H9 (cell line): ENCODE results near the gene ELOVL6. TPM values are rescaled to one million over a fixed set of nuclear protein-coding genes. Genes with fewer than 3 reads are reported as not detected.

ENCODE experiments used
- DNase-seq: peaks from one replicate; pipeline ENCODE4 v3.0.0-alpha.2; 2017
- H2AFZ ChIP-seq: one replicate; pipeline ENCODE4 v1.6.1; 2013; ENCODE audit warnings: mild to moderate bottlenecking, low read length, control low read depth, moderate library complexity
- H2AK5ac ChIP-seq: 2 replicates; pipeline ENCODE4 v1.6.1; 2013; ENCODE audit warnings: low read length, control low read depth, mixed read lengths; ENCODE audit not compliant: insufficient read length
- H2BK120ac ChIP-seq: one replicate; pipeline ENCODE4 v1.6.1; 2013; ENCODE audit warnings: low read depth, mild to moderate bottlenecking, low read length, control low read depth, inconsistent platforms; ENCODE audit not compliant: poor library complexity, severe bottlenecking
- H2BK12ac ChIP-seq: 2 replicates; pipeline ENCODE4 v1.6.1; 2013; ENCODE audit warnings: low read length, control low read depth, mixed read lengths, low read depth; ENCODE audit not compliant: insufficient read length
- H2BK15ac ChIP-seq: 2 replicates; pipeline ENCODE4 v1.6.1; 2013; ENCODE audit warnings: low read depth, low read length, control low read depth
- H2BK20ac ChIP-seq: one replicate; pipeline ENCODE4 v1.6.1; 2013; ENCODE audit warnings: low read depth, mild to moderate bottlenecking, low read length, control low read depth, inconsistent platforms; ENCODE audit not compliant: poor library complexity, severe bottlenecking
- H2BK5ac ChIP-seq: 2 replicates; pipeline ENCODE4 v1.6.1; 2013; ENCODE audit warnings: low read length, control low read depth, mixed read lengths; ENCODE audit not compliant: insufficient read length
- H3K14ac ChIP-seq: 2 replicates; pipeline ENCODE4 v1.6.1; 2013; ENCODE audit warnings: low read length, control low read depth; ENCODE audit not compliant: insufficient read depth
- H3K18ac ChIP-seq: 2 replicates; pipeline ENCODE4 v1.6.1; 2013; ENCODE audit warnings: low read depth, mild to moderate bottlenecking, mixed read lengths, low read length, control low read depth; ENCODE audit not compliant: insufficient read length
- H3K23ac ChIP-seq: 2 replicates; pipeline ENCODE4 v1.6.1; 2013; ENCODE audit warnings: low read length, control low read depth, mixed read lengths, low read depth; ENCODE audit not compliant: insufficient read length
- H3K23me2 ChIP-seq: 2 replicates; pipeline ENCODE4 v1.6.1; 2013; ENCODE audit warnings: low read depth, mild to moderate bottlenecking, mixed read lengths, low read length, control low read depth; ENCODE audit not compliant: insufficient read length, poor library complexity, severe bottlenecking
- H3K27ac ChIP-seq: 2 replicates; pipeline ENCODE4 v1.5.1; 2013; ENCODE audit warnings: low read length, control low read depth, mixed read lengths, low read depth; ENCODE audit not compliant: insufficient read length
- H3K27me3 ChIP-seq: 2 replicates; pipeline ENCODE4 v1.6.1; 2013; ENCODE audit warnings: low read length, control low read depth, inconsistent platforms; ENCODE audit not compliant: insufficient read depth
- H3K4ac ChIP-seq: 2 replicates; pipeline ENCODE4 v1.6.1; 2013; ENCODE audit warnings: low read depth, mild to moderate bottlenecking, control low read depth, inconsistent platforms, low read length, moderate library complexity
- H3K4me1 ChIP-seq: 2 replicates; pipeline ENCODE4 v1.6.1; 2013; ENCODE audit warnings: low read length, control low read depth, inconsistent platforms; ENCODE audit not compliant: insufficient read depth
- H3K4me2 ChIP-seq: 2 replicates; pipeline ENCODE4 v1.6.1; 2013; ENCODE audit warnings: low read length, control low read depth, mixed read lengths; ENCODE audit not compliant: insufficient read length, insufficient read depth
- H3K56ac ChIP-seq: 2 replicates; pipeline ENCODE4 v1.6.1; 2013; ENCODE audit warnings: low read depth, mild to moderate bottlenecking, mixed read lengths, low read length, control low read depth; ENCODE audit not compliant: insufficient read length
- H3K79me1 ChIP-seq: 2 replicates; pipeline ENCODE4 v1.6.1; 2013; ENCODE audit warnings: low read depth, mild to moderate bottlenecking, moderate library complexity, low read length, control low read depth, inconsistent platforms; ENCODE audit not compliant: insufficient read depth, poor library complexity, severe bottlenecking
- H3K79me2 ChIP-seq: 2 replicates; pipeline ENCODE4 v1.6.1; 2013; ENCODE audit warnings: low read length, control low read depth, inconsistent platforms; ENCODE audit not compliant: insufficient read depth
- H3K9ac ChIP-seq: 2 replicates; pipeline ENCODE4 v1.6.1; 2013; ENCODE audit warnings: low read length, control low read depth, mixed read lengths; ENCODE audit not compliant: insufficient read length; ENCODE audit errors: extremely low read depth
- H3K9me3 ChIP-seq: one replicate; pipeline ENCODE4 v1.6.1; 2013; ENCODE audit warnings: low read depth, low read length, inconsistent platforms; ENCODE audit not compliant: control insufficient read depth
- H3T11ph ChIP-seq: one replicate; pipeline ENCODE4 v1.6.1; 2013; ENCODE audit warnings: mild to moderate bottlenecking, low read length, control low read depth, inconsistent platforms
- H4K20me1 ChIP-seq: one replicate; pipeline ENCODE4 v1.6.1; 2013; ENCODE audit not compliant: control insufficient read depth, insufficient read length, insufficient read depth
- H4K5ac ChIP-seq: 2 replicates; pipeline ENCODE4 v1.6.1; 2013; ENCODE audit warnings: low read depth, mild to moderate bottlenecking, mixed read lengths, low read length, control low read depth; ENCODE audit not compliant: insufficient read length
- H4K8ac ChIP-seq: replicated peaks from 2 replicates; pipeline ENCODE4 v1.6.1; 2013; ENCODE audit warnings: low read length, control low read depth, mixed read lengths, low read depth; ENCODE audit not compliant: insufficient read length
- H4K91ac ChIP-seq: 2 replicates; pipeline ENCODE4 v1.6.1; 2013; ENCODE audit warnings: low read depth, mild to moderate bottlenecking, moderate library complexity, mixed read lengths, low read length, control low read depth; ENCODE audit not compliant: insufficient read length
- H3K27ac Mint-ChIP-seq, 3 experiments: 2 replicates in 2 of 3; 3 replicates in 1 of 3; pipeline ENCODE4 v1.8.0; 2020 to 2021; ENCODE audit warnings: mixed read lengths in 3 of 3, mild to moderate bottlenecking in 1 of 3, moderate library complexity in 1 of 3
- H3K27me3 Mint-ChIP-seq: 2 replicates; pipeline ENCODE4 v1.8.0; 2021; ENCODE audit warnings: low read depth, mild to moderate bottlenecking, moderate library complexity, mixed read lengths
- H3K36me3 Mint-ChIP-seq, 3 experiments: 2 replicates in 2 of 3; 3 replicates in 1 of 3; pipeline ENCODE4 v1.8.0; 2020 to 2021; ENCODE audit warnings: low read depth in 3 of 3, mixed read lengths in 3 of 3; ENCODE audit not compliant: insufficient read depth in 1 of 3
- H3K4me1 Mint-ChIP-seq, 2 experiments: 2 replicates each; pipeline ENCODE4 v1.8.0; 2020; ENCODE audit warnings: mixed read lengths in 2 of 2
- H3K4me3 Mint-ChIP-seq, 2 experiments: 2 replicates in 1 of 2; 3 replicates in 1 of 2; pipeline ENCODE4 v1.8.0; 2020 to 2021; ENCODE audit warnings: mild to moderate bottlenecking in 2 of 2, mixed read lengths in 2 of 2, moderate library complexity in 1 of 2
- H3K9me3 Mint-ChIP-seq, 2 experiments: 2 replicates in 1 of 2; 3 replicates in 1 of 2; pipeline ENCODE4 v1.8.0; 2020; ENCODE audit warnings: mild to moderate bottlenecking in 2 of 2, mixed read lengths in 2 of 2, moderate library complexity in 1 of 2
- WGBS: extraction: QIAGEN DNeasy Blood & Tissue Kit; methylation state at CpG from one replicate; pipeline ENCODE4 v1.1.7; 2013; ENCODE audit warnings: missing lambda C conversion rate, low lambda C conversion rate, mixed read lengths; ENCODE audit not compliant: insufficient read length; ENCODE audit errors: extremely low coverage; 5-methylcytosine and 5-hydroxymethylcytosine counted together
- total RNA-seq: library from RNA; stranded (reverse); gene quantifications from 2 replicates; pipeline ENCODE4 v1.2.1, GENCODE V29; 2021
- TF ChIP-seq, protein P1 (sequence below): fragments of 200-600 bp; sonication (generic); conservative IDR thresholded peaks from 3 replicates; pipeline ENCODE4 v1.8.0; 2021; ENCODE audit warnings: antibody characterized with exemption, mild to moderate bottlenecking

ELOVL6 gene
- total RNA-seq, 1 experiment from 2014 or later = 64.6 TPM

DNA sequence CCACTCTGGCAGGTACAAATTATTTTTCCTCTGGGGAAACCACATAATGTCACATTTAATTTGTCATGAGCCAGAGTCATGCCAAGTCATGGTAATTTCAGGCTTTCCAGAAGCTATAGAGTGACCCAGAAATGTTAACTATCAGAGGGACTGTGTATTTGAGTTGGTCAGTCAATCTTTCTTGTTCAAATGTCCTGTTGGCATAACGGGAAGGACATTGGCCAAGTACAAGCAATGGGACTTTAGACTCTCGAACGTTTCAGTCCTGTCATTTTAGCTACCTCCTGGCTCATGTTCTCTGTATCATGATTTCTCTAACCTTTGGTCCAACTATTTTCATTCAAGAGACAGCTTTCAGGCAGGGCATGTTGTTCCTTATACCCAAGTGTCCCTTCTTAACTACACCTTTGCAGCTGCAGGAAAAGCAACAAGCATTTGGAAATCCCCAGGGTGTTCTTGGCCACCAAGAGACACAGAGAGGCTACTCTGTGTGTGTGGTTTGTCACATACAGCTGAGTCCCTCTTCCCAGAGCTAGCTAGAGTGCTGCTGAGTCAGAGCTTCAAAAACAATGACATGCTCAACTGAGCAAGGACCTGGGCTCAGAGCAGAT lies 143.2 kb downstream of the ELOVL6 start:
- no peak overlapping the region for H2BK12ac ChIP-seq
- Mint-ChIP-seq H3K4me1 (peaks cover 9 to 10% of the 10 kb centered on the region in 2 experiments), H3K9me3 (no peaks in the 10 kb centered on the region), H3K4me3 (no peak overlapping the region), H3K27me3 (no peaks in the 10 kb centered on the region), H3K27ac (peak overlapping the region; percentile 55 to 79 (median 59); a peak in 4 of 7 replicates), H3K36me3 (peaks cover 9 to 39% (median 21%) of the 10 kb centered on the region in 3 experiments)
- no CpG with 5 or more reads among the region's 3 CpGs for WGBS
- no peak overlapping the region for H3K56ac ChIP-seq
- no peaks in the 10 kb centered on the region for H3K4me1 ChIP-seq
- H3K4ac ChIP-seq = no peak overlapping the region
- no peak overlapping the region for H2AFZ ChIP-seq
- no peaks in the 10 kb centered on the region for H3K79me1 ChIP-seq
- no peak overlapping the region for H3T11ph ChIP-seq
- no peaks in the 10 kb centered on the region for H3K27me3 ChIP-seq
- H3K27ac ChIP-seq = no peak overlapping the region
- H3K79me2 ChIP-seq = no peaks in the 10 kb centered on the region
- H2BK20ac ChIP-seq = no peak overlapping the region
- H3K4me2 ChIP-seq = no peak overlapping the region
- H3K9me3 ChIP-seq = no peaks in the 10 kb centered on the region
- no peak overlapping the region for H3K9ac ChIP-seq
- no peaks in the 10 kb centered on the region for H4K20me1 ChIP-seq
- H2BK15ac ChIP-seq = no peak overlapping the region
- TF ChIP-seq, protein P1, sequence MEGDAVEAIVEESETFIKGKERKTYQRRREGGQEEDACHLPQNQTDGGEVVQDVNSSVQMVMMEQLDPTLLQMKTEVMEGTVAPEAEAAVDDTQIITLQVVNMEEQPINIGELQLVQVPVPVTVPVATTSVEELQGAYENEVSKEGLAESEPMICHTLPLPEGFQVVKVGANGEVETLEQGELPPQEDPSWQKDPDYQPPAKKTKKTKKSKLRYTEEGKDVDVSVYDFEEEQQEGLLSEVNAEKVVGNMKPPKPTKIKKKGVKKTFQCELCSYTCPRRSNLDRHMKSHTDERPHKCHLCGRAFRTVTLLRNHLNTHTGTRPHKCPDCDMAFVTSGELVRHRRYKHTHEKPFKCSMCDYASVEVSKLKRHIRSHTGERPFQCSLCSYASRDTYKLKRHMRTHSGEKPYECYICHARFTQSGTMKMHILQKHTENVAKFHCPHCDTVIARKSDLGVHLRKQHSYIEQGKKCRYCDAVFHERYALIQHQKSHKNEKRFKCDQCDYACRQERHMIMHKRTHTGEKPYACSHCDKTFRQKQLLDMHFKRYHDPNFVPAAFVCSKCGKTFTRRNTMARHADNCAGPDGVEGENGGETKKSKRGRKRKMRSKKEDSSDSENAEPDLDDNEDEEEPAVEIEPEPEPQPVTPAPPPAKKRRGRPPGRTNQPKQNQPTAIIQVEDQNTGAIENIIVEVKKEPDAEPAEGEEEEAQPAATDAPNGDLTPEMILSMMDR = no peak
- H4K91ac ChIP-seq = no peak overlapping the region
- no peak overlapping the region for H2BK5ac ChIP-seq
- H4K5ac ChIP-seq = no peak overlapping the region
- H2AK5ac ChIP-seq = no peak overlapping the region
- H2BK120ac ChIP-seq = no peak overlapping the region
- DNase-seq = no peak
- no peak overlapping the region for H4K8ac ChIP-seq
- H3K23ac ChIP-seq = no peak overlapping the region
- H3K23me2 ChIP-seq = no peaks in the 10 kb centered on the region
- no peak overlapping the region for H3K14ac ChIP-seq
- no peak overlapping the region for H3K18ac ChIP-seq
